Spleen (tissue), 11 donors: ENCODE results near the gene LMOD2. TPM values are rescaled to one million over a fixed set of nuclear protein-coding genes. Genes with fewer than 3 reads are reported as not detected.

Experiments used
- DNase-seq: peaks from one replicate; pipeline ENCODE4 v3.0.0-alpha.2; 2020
- H3K27ac ChIP-seq, 8 donors: fragments of 200-600 bp; sonication (generic) in 7 of 8; 1 replicate in 4 of 8; 2 replicates in 4 of 8; pipeline versions ENCODE4 v1.5.0 to v1.8.0; 2016 to 2021; ENCODE audit warnings: inconsistent platforms in 4 of 8, mild to moderate bottlenecking in 4 of 8, moderate library complexity in 1 of 8
- H3K27me3 ChIP-seq, 7 donors: fragments of 200-600 bp; sonication (generic) in 6 of 7; replicated peaks in 1 of 7; 1 replicate in 4 of 7; 2 replicates in 3 of 7; pipeline versions ENCODE4 v1.5.0 to v1.8.0; 2016 to 2021; ENCODE audit warnings: inconsistent platforms in 3 of 7, mild to moderate bottlenecking in 1 of 7
- H3K36me3 ChIP-seq, 6 donors: fragments of 200-600 bp; sonication (generic) in 5 of 6; 1 replicate in 4 of 6; 2 replicates in 2 of 6; pipeline versions ENCODE4 v1.5.0 to v1.8.0; 2016 to 2021; ENCODE audit warnings: inconsistent platforms in 2 of 6
- H3K4me1 ChIP-seq, 6 donors: fragments of 200-600 bp; sonication (generic) in 5 of 6; 1 replicate in 3 of 6; 2 replicates in 3 of 6; pipeline versions ENCODE4 v1.5.0 to v1.8.0; 2016 to 2021; ENCODE audit warnings: inconsistent platforms in 3 of 6
- H3K4me3 ChIP-seq, 8 donors: fragments of 200-600 bp; sonication (generic) in 7 of 8; 1 replicate in 4 of 8; 2 replicates in 4 of 8; pipeline versions ENCODE4 v1.5.0 to v1.8.0; 2016 to 2021; ENCODE audit warnings: inconsistent platforms in 4 of 8, mild to moderate bottlenecking in 4 of 8, moderate library complexity in 2 of 8
- H3K9me3 ChIP-seq, 8 donors: fragments of 200-600 bp; sonication (generic) in 7 of 8; 1 replicate in 4 of 8; 2 replicates in 4 of 8; pipeline versions ENCODE4 v1.5.0 to v1.8.0; 2016 to 2021; ENCODE audit warnings: inconsistent platforms in 4 of 8
- POLR2A ChIP-seq, 3 donors: fragments of 450-650 bp; IDR thresholded peaks; one replicate each; pipeline ENCODE4 v1.5.1; 2017; ENCODE audit warnings: antibody characterized with exemption in 3 of 3, mild to moderate bottlenecking in 1 of 3
- POLR2AphosphoS5 ChIP-seq, 3 donors: sonication (generic); formaldehyde crosslinking; IDR thresholded peaks; one replicate each; pipeline ENCODE4 v1.5.1; 2017; ENCODE audit warnings: antibody characterized with exemption in 3 of 3
- WGBS, 5 donors: extraction: QIAGEN DNeasy Blood & Tissue Kit in 3 of 5; methylation state at CpG; one replicate each; pipeline versions ENCODE4 v1.1.5 to v1.1.7; 2013 to 2018; 5-methylcytosine and 5-hydroxymethylcytosine counted together
- intact Hi-C: fragments of 100-400 bp; cut with DNase I; formaldehyde crosslinking; loops from one replicate; pipeline ENCODE4 v1.15.0; 2023; ENCODE audit warnings: low total_unique reads
- polyA plus RNA-seq, 3 donors: library from polyadenylated mRNA; stranded (reverse); fragments of 200-250 nt; gene quantifications; one replicate each; pipeline ENCODE4 v1.2.1, GENCODE V29; 2013
- total RNA-seq, 7 donors: library from RNA; depleted of rRNA in 3 of 7; stranded (reverse); fragments of >200 nt in 3 of 7; fragmentation: NEBNext Ultra II Directional in 4 of 7; extraction: Animal tissue kit (Norgen Biotek cat#: 25700) in 4 of 7; gene quantifications; one replicate each; pipeline versions ENCODE4 v1.1.0 to v1.2.1, GENCODE V29; 2016 to 2021
- TF ChIP-seq, protein P1 (sequence below), 11 experiments: fragments of 200-600 bp in 7 of 11; fragments of 450-650 bp in 4 of 11; sonication (generic) in 4 of 11; IDR thresholded peaks in 8 of 11; conservative IDR thresholded peaks in 3 of 11; 1 replicate in 7 of 11; 2 replicates in 4 of 11; pipeline versions ENCODE4 v1.4.0 to v1.8.0; 2016 to 2021; ENCODE audit warnings: antibody characterized with exemption in 11 of 11, inconsistent platforms in 4 of 11, mild to moderate bottlenecking in 1 of 11
- donor health status: healthy with polysubstance abuse.
- donor health status: DM: no; HTN: no; CAD: no; lungs with moderate emphysema.
- donor health status: DM: no; HTN: no; CAD: no.
- donor health status: Bipolar disorder and iron deficiency.
- donor health status: healthy.
- donor health status: DM: no; HTN: no; CAD: no.
- donor health status: DM: yes; HTN: yes; CAD: no.

Gene LMOD2
- total and polyA plus RNA-seq, 10 donors = 0.03 TPM; not detected in 9

DNA sequence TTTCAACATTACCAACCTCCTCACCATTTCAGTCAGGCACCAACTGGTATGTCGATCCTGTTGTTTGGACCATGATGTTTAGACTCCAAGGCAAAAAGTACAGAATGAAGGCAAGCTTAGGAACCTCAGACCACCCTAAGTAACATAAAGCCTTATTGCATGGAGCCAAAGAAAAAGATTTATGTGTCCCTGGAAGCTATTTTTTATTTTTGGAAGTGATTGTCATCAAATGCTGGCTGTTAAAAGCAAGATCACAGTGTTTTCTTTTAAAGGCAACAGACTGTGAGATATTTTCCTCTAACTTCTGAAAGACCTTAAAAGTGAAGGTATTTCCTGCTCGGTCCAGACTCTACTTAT is 45.8 kb upstream of the LMOD2 start:
- TF ChIP-seq POLR2A (IDR thresholded peaks at IDR 0.05) = no peak
- TF ChIP-seq, protein P1, sequence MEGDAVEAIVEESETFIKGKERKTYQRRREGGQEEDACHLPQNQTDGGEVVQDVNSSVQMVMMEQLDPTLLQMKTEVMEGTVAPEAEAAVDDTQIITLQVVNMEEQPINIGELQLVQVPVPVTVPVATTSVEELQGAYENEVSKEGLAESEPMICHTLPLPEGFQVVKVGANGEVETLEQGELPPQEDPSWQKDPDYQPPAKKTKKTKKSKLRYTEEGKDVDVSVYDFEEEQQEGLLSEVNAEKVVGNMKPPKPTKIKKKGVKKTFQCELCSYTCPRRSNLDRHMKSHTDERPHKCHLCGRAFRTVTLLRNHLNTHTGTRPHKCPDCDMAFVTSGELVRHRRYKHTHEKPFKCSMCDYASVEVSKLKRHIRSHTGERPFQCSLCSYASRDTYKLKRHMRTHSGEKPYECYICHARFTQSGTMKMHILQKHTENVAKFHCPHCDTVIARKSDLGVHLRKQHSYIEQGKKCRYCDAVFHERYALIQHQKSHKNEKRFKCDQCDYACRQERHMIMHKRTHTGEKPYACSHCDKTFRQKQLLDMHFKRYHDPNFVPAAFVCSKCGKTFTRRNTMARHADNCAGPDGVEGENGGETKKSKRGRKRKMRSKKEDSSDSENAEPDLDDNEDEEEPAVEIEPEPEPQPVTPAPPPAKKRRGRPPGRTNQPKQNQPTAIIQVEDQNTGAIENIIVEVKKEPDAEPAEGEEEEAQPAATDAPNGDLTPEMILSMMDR (IDR thresholded peaks at IDR 0.05 in 8 of 11, conservative IDR thresholded peaks at IDR 0.05 in 3 of 11) = no peak
- no peak for TF ChIP-seq POLR2AphosphoS5 (IDR thresholded peaks at IDR 0.05)
- H3K36me3 ChIP-seq = no peaks in the 10 kb centered on the region
- H3K27ac ChIP-seq = no peak overlapping the region
- peaks cover 0 to 3% (median 0%) of the 10 kb centered on the region in 7 donors for H3K27me3 ChIP-seq
- H3K4me1 ChIP-seq = no peaks in the 10 kb centered on the region
- WGBS, 5 donors = 74 to 85% (median 80%) methylated on average over 2 of the region's 2 CpGs
- no peak for DNase-seq
- H3K4me3 ChIP-seq = no peak overlapping the region
- H3K9me3 ChIP-seq = no peaks in the 10 kb centered on the region
- intact Hi-C loops = no loop called here

DNA sequence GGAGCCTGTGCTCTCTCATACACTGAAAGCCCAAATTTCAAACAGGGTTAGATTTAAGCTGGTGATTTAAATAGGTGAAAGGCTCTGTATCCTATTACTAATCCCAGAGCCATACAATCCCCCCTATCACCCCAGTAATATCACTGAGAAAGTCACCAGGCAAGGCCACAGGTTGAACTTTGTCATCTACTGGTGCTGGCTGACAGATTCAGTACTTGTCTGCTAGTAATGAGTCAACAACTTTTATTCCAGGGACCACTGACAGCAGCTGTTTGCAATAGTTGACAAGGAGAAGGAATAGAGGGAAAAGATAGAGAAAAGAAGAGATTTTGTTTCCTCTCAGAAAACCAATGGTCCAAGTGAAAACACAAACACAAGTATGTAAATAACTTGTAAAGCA is 43.6 kb upstream of the LMOD2 start:
- H3K9me3 ChIP-seq = no peaks in the 10 kb centered on the region
- no peak overlapping the region for H3K4me3 ChIP-seq
- no peak overlapping the region for H3K27ac ChIP-seq
- no peak for DNase-seq
- intact Hi-C loops = no loop called here
- no peak for TF ChIP-seq POLR2AphosphoS5 (IDR thresholded peaks at IDR 0.05)
- TF ChIP-seq POLR2A (IDR thresholded peaks at IDR 0.05) = no peak
- TF ChIP-seq, protein P1 (IDR thresholded peaks at IDR 0.05 in 8 of 11, conservative IDR thresholded peaks at IDR 0.05 in 3 of 11) = no peak
- no peaks in the 10 kb centered on the region for H3K36me3 ChIP-seq
- H3K4me1 ChIP-seq = no peaks in the 10 kb centered on the region
- peaks cover 0 to 3% (median 0%) of the 10 kb centered on the region in 7 donors for H3K27me3 ChIP-seq

DNA sequence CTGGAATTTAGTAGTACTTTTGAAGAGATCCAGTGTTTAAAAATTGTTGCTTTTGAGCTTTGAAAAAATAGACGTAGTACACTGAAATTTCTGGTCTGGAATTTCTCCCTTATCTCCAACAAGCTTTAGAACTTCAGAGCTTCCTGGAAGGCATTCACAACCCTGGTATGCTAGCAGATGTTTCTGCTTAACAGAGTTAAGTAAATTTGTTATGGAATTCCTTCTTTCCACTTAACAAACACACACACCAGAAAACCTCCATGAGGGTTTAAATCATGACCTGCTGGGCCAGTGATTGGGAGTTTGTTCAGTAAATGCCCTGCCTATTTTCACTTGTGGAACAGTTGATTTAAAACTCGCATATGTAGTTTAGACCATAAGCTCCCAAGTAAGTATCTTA is 40.3 kb upstream of the LMOD2 start:
- Histone ChIP-seq H3K27ac (no peak overlapping the region), H3K4me1 (no peaks in the 10 kb centered on the region), H3K36me3 (no peaks in the 10 kb centered on the region), H3K9me3 (no peaks in the 10 kb centered on the region), H3K27me3 (peaks cover 0 to 3% (median 0%) of the 10 kb centered on the region in 7 donors), H3K4me3 (no peak overlapping the region)
- WGBS, 5 donors = 55 to 79% (median 71%) methylated on average over 2 of the region's 2 CpGs
- intact Hi-C loops = no loop called here
- DNase-seq = no peak
- TF ChIP-seq POLR2AphosphoS5 (IDR thresholded peaks at IDR 0.05) (no peak), POLR2A (IDR thresholded peaks at IDR 0.05) (no peak)
- TF ChIP-seq, protein P1 (IDR thresholded peaks at IDR 0.05 in 8 of 11, conservative IDR thresholded peaks at IDR 0.05 in 3 of 11) = no peak

DNA sequence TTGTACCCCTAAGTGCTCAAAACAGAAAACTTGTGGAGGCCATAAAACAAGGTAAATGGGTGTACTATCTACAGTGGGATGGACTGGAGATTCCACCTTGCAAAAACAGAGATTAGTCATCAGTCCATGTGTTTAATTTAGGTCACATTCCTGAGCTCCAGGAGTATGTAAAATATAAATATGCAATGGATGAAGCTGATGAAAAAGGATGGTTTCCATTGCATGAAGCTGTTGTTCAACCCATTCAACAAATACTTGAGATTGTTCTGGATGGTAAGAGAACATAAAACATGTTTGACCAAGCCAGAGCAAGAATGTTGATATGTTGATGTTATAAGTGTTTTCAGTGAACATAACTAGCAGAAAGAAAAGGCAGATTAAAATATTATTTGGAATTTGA is 39.4 kb upstream of the LMOD2 start:
- intact Hi-C loops = no loop called here
- no peaks in the 10 kb centered on the region for H3K36me3 ChIP-seq
- no peaks in the 10 kb centered on the region for H3K9me3 ChIP-seq
- DNase-seq = no peak
- TF ChIP-seq POLR2AphosphoS5 (IDR thresholded peaks at IDR 0.05) = no peak
- TF ChIP-seq, protein P1 (IDR thresholded peaks at IDR 0.05 in 8 of 11, conservative IDR thresholded peaks at IDR 0.05 in 3 of 11) = no peak
- no peak for TF ChIP-seq POLR2A (IDR thresholded peaks at IDR 0.05)
- peaks cover 0 to 3% (median 0%) of the 10 kb centered on the region in 7 donors for H3K27me3 ChIP-seq
- H3K4me3 ChIP-seq = no peak overlapping the region
- H3K4me1 ChIP-seq = no peaks in the 10 kb centered on the region
- no peak overlapping the region for H3K27ac ChIP-seq
